Measurements from ENCODE around the gene GLYR1.

The GLYR1 gene

GRCh38 chr16:4755687-4756086 lies 91.4 kb downstream of the GLYR1 start:
- DNase-seq = no peak

GRCh38 chr16:4754865-4755264 lies 92.2 kb downstream of the GLYR1 start:
- no peak for DNase-seq

DNA sequence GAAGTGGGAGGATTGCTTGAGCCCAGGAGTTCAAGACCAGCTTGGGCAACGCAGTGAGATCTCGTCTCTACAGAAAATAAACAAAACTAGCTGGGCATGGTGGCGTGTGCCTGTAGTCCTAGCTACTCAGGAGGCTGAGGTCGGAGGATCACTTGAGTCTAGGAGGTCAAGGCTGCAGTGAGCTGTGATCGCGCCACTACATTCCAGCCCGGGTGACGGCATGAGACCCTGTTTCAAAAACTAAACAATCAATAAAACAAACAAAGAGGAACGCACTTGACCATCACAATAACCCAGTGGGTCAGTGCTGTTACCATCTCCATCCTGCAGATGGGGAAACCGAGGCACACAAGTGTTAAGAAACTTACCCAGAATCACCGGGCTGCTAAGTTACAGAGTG lies 93.9 kb downstream of the GLYR1 start:
- no peak for DNase-seq

Measured in NCI-H69 (cell line).